RWPE2 (cell line): ENCODE results near the gene KANK3.

ENCODE experiments used
- ATAC-seq: fragments of 200-7000 bp; cut with Tn5 transposase; 3 replicates; pipeline ENCODE4 v1.9.1; 2021; ENCODE audit warnings: low read depth
- DNase-seq: peaks from one replicate; pipeline ENCODE4 v3.0.0-alpha.2; 2020; ENCODE audit warnings: low spot score
- H3K27ac ChIP-seq: fragments of 450-650 bp; 2 replicates; pipeline ENCODE4 v1.5.1; 2017; ENCODE audit warnings: mild to moderate bottlenecking; ENCODE audit not compliant: poor library complexity, severe bottlenecking
- H3K27me3 ChIP-seq: fragments of 250-450 bp; sonication (Bioruptor Pico); 2 replicates; pipeline ENCODE4 v1.5.1; 2021; ENCODE audit warnings: mild to moderate bottlenecking, moderate library complexity; ENCODE audit not compliant: insufficient read depth, poor library complexity, severe bottlenecking
- H3K36me3 ChIP-seq: fragments of 250-450 bp; sonication (Bioruptor Pico); 2 replicates; pipeline ENCODE4 v1.5.1; 2020; ENCODE audit warnings: low read depth, mild to moderate bottlenecking, moderate library complexity
- H3K4me1 ChIP-seq: fragments of 250-450 bp; sonication (Bioruptor Pico); 2 replicates; pipeline ENCODE4 v1.5.1; 2021; ENCODE audit warnings: mild to moderate bottlenecking, moderate library complexity; ENCODE audit not compliant: insufficient read depth, poor library complexity, severe bottlenecking
- H3K4me3 ChIP-seq: fragments of 250-450 bp; sonication (Bioruptor Pico); 2 replicates; pipeline ENCODE4 v1.5.1; 2021; ENCODE audit warnings: mild to moderate bottlenecking, moderate library complexity; ENCODE audit not compliant: severe bottlenecking
- H3K9me3 ChIP-seq: fragments of 250-450 bp; sonication (Bioruptor Pico); 2 replicates; pipeline ENCODE4 v1.5.1; 2021; ENCODE audit warnings: mild to moderate bottlenecking, moderate library complexity; ENCODE audit not compliant: severe bottlenecking
- TF ChIP-seq, protein P1 (sequence below): fragments of 450-650 bp; IDR thresholded peaks from one replicate; pipeline ENCODE4 v1.5.1; 2017; ENCODE audit warnings: mild to moderate bottlenecking, moderate library complexity; ENCODE audit not compliant: poor library complexity, severe bottlenecking

KANK3 gene

DNA sequence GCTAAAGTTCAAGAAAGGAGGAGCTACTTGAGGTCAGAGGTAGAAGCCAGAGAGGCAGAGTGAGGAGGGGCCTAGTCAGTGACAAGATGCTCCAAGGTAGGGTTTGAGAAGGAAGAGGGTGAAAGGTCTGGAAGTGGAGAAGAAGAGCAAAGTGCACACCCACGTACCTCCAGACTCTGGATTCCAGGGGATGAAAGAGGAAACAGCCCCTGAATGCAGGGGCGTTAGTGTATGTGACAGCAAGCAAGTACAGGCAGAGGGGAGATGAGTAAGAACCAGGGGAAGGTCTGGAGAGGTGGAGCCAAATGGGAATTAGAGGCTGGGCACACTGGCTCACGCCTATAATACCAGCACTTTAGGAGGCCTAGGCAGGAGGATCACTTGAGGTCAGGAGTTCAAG is 13.1 kb downstream of the KANK3 start:
- Histone ChIP-seq H3K4me1 (no peaks in the 10 kb centered on the region), H3K4me3 (no peak overlapping the region), H3K27me3 (peaks cover 18% of the 10 kb centered on the region), H3K27ac (no peak overlapping the region), H3K9me3 (no peaks in the 10 kb centered on the region), H3K36me3 (no peaks in the 10 kb centered on the region)
- ATAC-seq (peak; percentile 35; the same call in 2 of the 3 replicates), DNase-seq (no peak)
- TF ChIP-seq, protein P1, sequence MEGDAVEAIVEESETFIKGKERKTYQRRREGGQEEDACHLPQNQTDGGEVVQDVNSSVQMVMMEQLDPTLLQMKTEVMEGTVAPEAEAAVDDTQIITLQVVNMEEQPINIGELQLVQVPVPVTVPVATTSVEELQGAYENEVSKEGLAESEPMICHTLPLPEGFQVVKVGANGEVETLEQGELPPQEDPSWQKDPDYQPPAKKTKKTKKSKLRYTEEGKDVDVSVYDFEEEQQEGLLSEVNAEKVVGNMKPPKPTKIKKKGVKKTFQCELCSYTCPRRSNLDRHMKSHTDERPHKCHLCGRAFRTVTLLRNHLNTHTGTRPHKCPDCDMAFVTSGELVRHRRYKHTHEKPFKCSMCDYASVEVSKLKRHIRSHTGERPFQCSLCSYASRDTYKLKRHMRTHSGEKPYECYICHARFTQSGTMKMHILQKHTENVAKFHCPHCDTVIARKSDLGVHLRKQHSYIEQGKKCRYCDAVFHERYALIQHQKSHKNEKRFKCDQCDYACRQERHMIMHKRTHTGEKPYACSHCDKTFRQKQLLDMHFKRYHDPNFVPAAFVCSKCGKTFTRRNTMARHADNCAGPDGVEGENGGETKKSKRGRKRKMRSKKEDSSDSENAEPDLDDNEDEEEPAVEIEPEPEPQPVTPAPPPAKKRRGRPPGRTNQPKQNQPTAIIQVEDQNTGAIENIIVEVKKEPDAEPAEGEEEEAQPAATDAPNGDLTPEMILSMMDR: no peak

DNA sequence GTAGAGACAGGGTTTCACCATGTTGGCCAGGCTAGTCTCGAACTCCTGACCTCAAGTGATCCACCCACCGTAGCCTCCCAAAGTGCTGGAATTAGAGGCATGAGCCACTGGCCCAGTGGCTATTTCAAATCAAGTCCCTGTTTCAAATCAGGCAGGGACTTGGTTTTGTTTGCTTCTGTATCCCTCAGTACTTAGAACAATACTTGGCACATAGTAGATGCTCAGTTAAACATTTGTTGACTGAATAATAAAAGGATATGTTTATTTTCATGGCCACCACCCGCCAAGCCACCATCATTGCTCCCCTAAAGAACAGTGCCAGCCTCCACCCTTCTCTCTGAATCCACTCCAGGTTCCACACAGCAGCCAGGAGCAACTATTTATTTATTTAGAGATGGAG is 17.6 kb downstream of the KANK3 start:
- Histone ChIP-seq H3K27ac (no peak overlapping the region), H3K27me3 (no peaks in the 10 kb centered on the region), H3K4me3 (no peak overlapping the region), H3K4me1 (peaks cover 3% of the 10 kb centered on the region), H3K9me3 (no peaks in the 10 kb centered on the region), H3K36me3 (peaks cover 26% of the 10 kb centered on the region)
- ATAC-seq: no peak
- no peak for DNase-seq
- TF ChIP-seq, protein P1: no peak

DNA sequence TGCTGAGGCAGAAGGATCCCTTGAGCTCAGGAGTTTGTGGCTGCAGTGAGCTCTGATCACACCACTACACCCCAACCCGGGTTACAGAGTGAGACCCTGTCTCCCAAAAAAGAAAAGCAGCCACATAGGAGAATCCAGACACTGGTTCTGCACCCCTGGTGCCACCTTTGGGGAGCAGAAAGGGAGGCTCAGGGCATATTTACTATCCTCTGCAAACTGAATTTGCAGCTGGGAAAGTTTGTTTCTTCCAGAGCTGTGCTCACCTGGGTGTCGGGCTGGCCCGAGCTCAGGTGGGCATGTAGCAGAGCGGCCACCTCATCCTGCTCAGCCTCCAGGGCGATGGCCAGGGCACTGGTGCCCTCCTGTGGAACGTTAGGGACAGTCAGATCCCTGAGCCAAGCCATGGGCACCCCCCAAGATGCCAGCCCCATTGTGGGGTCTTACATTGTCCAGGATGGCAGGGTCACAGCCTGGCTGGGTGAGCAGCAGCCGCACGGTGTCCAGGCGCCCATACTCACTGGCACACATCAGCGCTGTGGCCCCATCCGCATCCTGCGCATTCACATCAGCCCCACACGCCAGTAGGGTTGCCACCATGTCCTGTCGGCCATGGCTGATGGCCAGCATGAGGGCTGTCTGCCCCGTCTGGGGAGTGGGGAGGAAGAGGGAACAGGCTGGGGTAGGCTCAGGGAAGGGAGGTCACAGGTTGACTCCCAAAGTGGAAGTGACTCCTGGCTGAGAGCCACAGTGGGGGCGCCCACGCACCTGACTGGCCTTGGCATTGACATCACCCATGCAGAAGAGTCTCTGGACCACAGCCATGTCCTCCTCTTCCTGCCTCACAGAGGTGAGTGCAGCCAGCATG is 18.6 kb downstream of the KANK3 start:
- ATAC-seq (peak; percentile 19; the same call in 1 of the 3 replicates), DNase-seq (no peak)
- H3K9me3 ChIP-seq: no peaks in the 10 kb centered on the region
- H3K4me3 ChIP-seq: no peak overlapping the region
- no peak overlapping the region for H3K27ac ChIP-seq
- TF ChIP-seq, protein P1: peak; percentile 10
- peaks cover 26% of the 10 kb centered on the region for H3K36me3 ChIP-seq
- H3K4me1 ChIP-seq: peaks cover 12% of the 10 kb centered on the region
- H3K27me3 ChIP-seq: no peaks in the 10 kb centered on the region

DNA sequence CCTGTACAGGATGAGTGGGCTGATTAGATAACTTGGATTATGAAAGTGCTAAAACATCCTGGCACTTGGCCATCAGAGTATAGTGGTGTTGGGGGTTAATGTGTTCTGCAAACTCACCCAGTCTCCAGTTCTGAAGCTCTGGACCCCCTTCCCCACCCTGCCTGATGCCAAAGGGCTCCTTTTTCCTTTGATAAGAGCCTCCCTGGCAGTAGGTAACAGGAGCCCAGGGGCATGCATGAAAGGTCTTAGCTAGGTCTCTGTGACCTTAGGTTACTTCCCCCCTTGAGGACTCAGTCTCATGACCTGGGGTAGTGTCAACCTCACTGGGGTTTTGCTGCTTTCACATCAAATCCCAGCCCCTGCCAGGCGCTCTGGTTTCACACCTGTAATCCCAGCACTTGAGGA is 19.3 kb downstream of the KANK3 start:
- Histone ChIP-seq H3K27ac (peak overlapping the region; percentile 69), H3K36me3 (peaks cover 26% of the 10 kb centered on the region), H3K27me3 (no peaks in the 10 kb centered on the region), H3K9me3 (no peaks in the 10 kb centered on the region), H3K4me1 (peaks cover 12% of the 10 kb centered on the region), H3K4me3 (no peak overlapping the region)
- DNase-seq (no peak), ATAC-seq (no peak; the same call in 2 of the 3 replicates)
- TF ChIP-seq, protein P1: no peak

DNA sequence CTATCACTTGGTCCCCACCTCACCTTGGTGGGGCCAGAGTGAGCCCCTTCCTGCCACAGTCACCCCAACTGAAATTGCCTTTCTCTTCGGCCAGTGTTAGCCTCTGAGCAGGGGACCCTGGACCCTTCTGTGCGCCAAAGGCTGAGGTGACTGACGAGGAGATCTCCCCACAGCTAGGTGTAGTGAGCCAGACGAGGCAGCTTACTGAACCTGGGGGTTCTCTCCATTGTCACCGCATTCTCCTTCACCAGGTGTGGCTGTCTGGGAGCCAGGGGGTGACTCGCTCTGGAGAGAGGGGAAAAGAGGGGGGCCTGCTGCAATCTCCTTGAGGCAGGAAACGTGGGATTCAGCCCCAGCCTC is 20.4 kb downstream of the KANK3 start:
- H3K27me3 ChIP-seq: no peaks in the 10 kb centered on the region
- no peaks in the 10 kb centered on the region for H3K9me3 ChIP-seq
- ATAC-seq: no peak
- peaks cover 33% of the 10 kb centered on the region for H3K36me3 ChIP-seq
- TF ChIP-seq, protein P1: no peak
- H3K4me1 ChIP-seq: peaks cover 12% of the 10 kb centered on the region
- no peak for DNase-seq
- H3K27ac ChIP-seq: peak overlapping the region; percentile 69
- peak overlapping the region; percentile 67 for H3K4me3 ChIP-seq
